H1 (cell line): ENCODE results near the gene CYP1A1. TPM values are rescaled to one million over a fixed set of nuclear protein-coding genes. Genes with fewer than 3 reads are reported as not detected.

Experiments used
- GABPA ChIP-seq: IDR thresholded peaks from 2 replicates; pipeline ENCODE4 v1.6.1; 2011; ENCODE audit warnings: mild to moderate bottlenecking, low read length, moderate library complexity, borderline replicate concordance; ENCODE audit not compliant: insufficient read depth
- GTF2F1 ChIP-seq: IDR thresholded peaks from 2 replicates; pipeline ENCODE4 v1.6.1; 2012; ENCODE audit warnings: low read depth, low read length, improper control_type of control experiment, borderline replicate concordance
- KDM1A ChIP-seq: fragments of 200-600, 300-600 bp; sonication (generic); IDR thresholded peaks from 2 replicates; pipeline ENCODE4 v1.7.1; 2016; ENCODE audit warnings: mild to moderate bottlenecking, low read length, borderline replicate concordance
- NRF1 ChIP-seq: IDR thresholded peaks from 2 replicates; pipeline ENCODE4 v1.6.1; 2011; ENCODE audit warnings: mild to moderate bottlenecking, low read depth, low read length, improper control_type of control experiment
- POLR2A ChIP-seq, 2 experiments: IDR thresholded peaks; 1 replicate in 1 of 2; 2 replicates in 1 of 2; pipeline ENCODE4 v1.6.1; 2011; ENCODE audit warnings: low read depth in 2 of 2, low read length in 2 of 2, mild to moderate bottlenecking in 2 of 2; ENCODE audit errors: control extremely low read depth in 1 of 2
- RAD21 ChIP-seq, 2 experiments: IDR thresholded peaks in 1 of 2; conservative IDR thresholded peaks in 1 of 2; 2 replicates each; pipeline ENCODE4 v1.6.1; 2011; ENCODE audit warnings: low read depth in 2 of 2, low read length in 2 of 2, improper control_type of control experiment in 1 of 2, inconsistent platforms in 1 of 2, mild to moderate bottlenecking in 1 of 2, moderate library complexity in 1 of 2
- RNF2 ChIP-seq: fragments of 200-900, 300-1000 bp; sonication (generic); IDR thresholded peaks from 2 replicates; pipeline ENCODE4 v1.7.1; 2016; ENCODE audit warnings: borderline replicate concordance, low read depth, mild to moderate bottlenecking, antibody characterized with exemption, low read length; ENCODE audit not compliant: poor library complexity, severe bottlenecking; ENCODE audit errors: missing control alignments
- SP4 ChIP-seq: IDR thresholded peaks from 2 replicates; pipeline ENCODE4 v1.6.1; 2012; ENCODE audit warnings: low read length, inconsistent platforms
- polyA plus RNA-seq, 7 experiments: library from polyadenylated mRNA; depleted of rRNA in 3 of 7; stranded (reverse) in 5 of 7; unstranded in 2 of 7; fragments of >200 nt in 5 of 7; fragments of 200-250 nt in 2 of 7; gene quantifications; 1 replicate in 5 of 7; 2 replicates in 1 of 7; 4 replicates in 1 of 7; pipeline versions ENCODE4 v1.2.1 to v1.2.3, GENCODE V29; 2011 to 2013; ENCODE audit warnings: missing spikeins in 2 of 7, mixed read lengths in 2 of 7
- total RNA-seq: library from RNA; stranded (reverse); fragmentation: NEBNext Ultra II Directional; extraction: Animal tissue kit (Norgen Biotek cat#: 25700); gene quantifications from 2 replicates; pipeline ENCODE4 v1.2.1, GENCODE V29; 2021
- TF ChIP-seq, protein P1 (sequence below): IDR thresholded peaks from 2 replicates; pipeline ENCODE4 v1.6.1; 2012; ENCODE audit warnings: inconsistent platforms
- TF ChIP-seq, protein P2 (sequence below): IDR thresholded peaks from 2 replicates; pipeline ENCODE4 v1.6.1; 2011; ENCODE audit warnings: low read depth, mild to moderate bottlenecking, low read length; ENCODE audit not compliant: insufficient read depth

CYP1A1 gene
- total and polyA plus RNA-seq, 2 of the 8 experiments (the other 6 are each of a cell fraction or from before 2014, with no cell fraction given) = 0.32 to 0.35 TPM

DNA sequence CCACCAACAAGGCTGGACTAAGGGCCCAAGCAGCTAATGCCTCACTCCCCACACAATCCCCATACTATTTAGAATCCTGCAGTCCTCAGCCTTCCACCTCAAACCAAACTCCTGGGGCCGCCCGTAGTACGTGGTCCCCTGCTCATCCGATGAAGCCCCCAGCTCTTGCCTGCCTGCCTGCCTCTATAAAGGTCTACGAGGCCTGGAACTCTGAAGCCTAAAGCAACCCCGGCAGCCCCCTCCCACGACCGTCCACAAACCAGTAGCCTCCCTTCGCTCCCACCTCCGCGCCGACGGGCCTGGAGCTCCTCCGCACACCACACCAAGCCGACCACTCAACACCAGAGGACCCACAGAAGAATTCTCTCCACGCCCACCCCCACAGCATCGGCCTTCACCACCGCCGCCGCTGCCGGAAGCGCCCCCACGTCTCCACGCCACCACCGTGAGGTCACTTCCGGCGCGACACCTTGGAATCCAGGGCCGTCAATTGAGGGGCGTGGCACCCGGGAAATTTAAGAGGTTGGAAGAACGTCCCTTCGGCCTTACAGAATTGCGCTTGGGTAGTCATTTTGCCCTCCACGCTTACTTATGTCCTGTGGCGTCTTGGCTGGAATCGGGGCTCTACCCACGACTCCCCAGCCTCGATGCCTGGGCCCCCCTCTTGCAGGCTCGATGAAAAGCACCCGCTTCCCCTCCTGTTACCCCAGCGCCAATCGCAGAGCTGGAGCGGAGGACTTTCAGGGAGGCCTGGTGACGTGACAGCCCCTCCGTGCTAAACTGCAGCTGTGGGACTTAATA, 29.5 kb downstream of the CYP1A1 start, which contains the start of gene EDC3 (continued):
- TF ChIP-seq NRF1 = no peak
- no peak for TF ChIP-seq SP4
- TF ChIP-seq, protein P1, sequence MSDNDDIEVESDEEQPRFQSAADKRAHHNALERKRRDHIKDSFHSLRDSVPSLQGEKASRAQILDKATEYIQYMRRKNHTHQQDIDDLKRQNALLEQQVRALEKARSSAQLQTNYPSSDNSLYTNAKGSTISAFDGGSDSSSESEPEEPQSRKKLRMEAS = peak; percentile 56; the same call in 1 of the 2 replicates
- TF ChIP-seq RNF2 = no peak
- TF ChIP-seq GABPA = peak; percentile 95
- no peak for TF ChIP-seq GTF2F1
- TF ChIP-seq, protein P2, sequence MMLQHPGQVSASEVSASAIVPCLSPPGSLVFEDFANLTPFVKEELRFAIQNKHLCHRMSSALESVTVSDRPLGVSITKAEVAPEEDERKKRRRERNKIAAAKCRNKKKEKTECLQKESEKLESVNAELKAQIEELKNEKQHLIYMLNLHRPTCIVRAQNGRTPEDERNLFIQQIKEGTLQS = peak; percentile 65; the same call in 1 of the 2 replicates
- TF ChIP-seq KDM1A = no peak
- TF ChIP-seq RAD21 (IDR thresholded peaks at IDR 0.05 in 1 of 2, conservative IDR thresholded peaks at IDR 0.05 in 1 of 2; ENCODE audit: low read depth in 2 of 2, low read length in 2 of 2) = no peak
- peak in 1 of 2 experiments; percentile 85; a peak in 2 of 3 replicates for TF ChIP-seq POLR2A (IDR thresholded peaks at IDR 0.05; ENCODE audit: control extremely low read depth in 1 of 2, low read depth in 2 of 2, low read length in 2 of 2)
